Measurements from ENCODE around the gene C2CD4B.

C2CD4B gene

DNA sequence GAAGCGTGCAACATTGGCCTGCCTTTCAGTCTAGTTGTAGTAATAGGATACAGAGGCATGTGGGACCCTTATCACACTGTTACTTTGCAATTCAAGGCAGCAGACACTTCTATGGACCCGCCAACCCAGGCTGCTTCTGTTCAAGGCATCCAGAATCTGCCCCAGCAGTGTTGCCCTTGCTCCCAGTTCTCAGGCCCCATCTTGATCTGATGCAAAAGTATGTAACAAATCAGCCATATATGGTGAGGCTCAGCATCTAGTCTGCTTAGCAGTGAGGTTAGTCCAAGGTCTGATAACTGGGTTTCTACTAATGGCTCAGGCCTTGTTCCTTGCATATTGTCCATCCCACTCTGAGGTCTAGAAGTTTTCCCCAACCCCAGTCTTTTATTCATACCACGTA is 17.9 kb downstream of the C2CD4B start:
- no peak for DNase-seq (ENCODE audit: low read depth, low spot score)
- TF ChIP-seq CTCF (IDR thresholded peaks at IDR 0.05; ENCODE audit: insufficient read depth, low read length, missing control alignments) = no peak
- CTCF ChIA-PET = no interaction called here
- POLR2A ChIA-PET = no interaction called here
- no peak overlapping the region for H3K4me3 ChIP-seq (ENCODE audit: low read depth, low read length)

- ChIA-PET CTCF (interaction anchor here (0.7 kb wide), 1 partner anchor 19 kb away, joined by 3 read pairs; no protein-coding TSS in a partner anchor), POLR2A (no interaction called here)
- no peak overlapping the region for H3K4me3 ChIP-seq (ENCODE audit: low read depth, low read length)
- DNase-seq (ENCODE audit: low read depth, low spot score) = no peak
- TF ChIP-seq CTCF (IDR thresholded peaks at IDR 0.05; ENCODE audit: insufficient read depth, low read length, missing control alignments) = no peak
Measured at GRCh38 chr15:62145015-62145735, 19.9 kb downstream of the C2CD4B start.

DNA sequence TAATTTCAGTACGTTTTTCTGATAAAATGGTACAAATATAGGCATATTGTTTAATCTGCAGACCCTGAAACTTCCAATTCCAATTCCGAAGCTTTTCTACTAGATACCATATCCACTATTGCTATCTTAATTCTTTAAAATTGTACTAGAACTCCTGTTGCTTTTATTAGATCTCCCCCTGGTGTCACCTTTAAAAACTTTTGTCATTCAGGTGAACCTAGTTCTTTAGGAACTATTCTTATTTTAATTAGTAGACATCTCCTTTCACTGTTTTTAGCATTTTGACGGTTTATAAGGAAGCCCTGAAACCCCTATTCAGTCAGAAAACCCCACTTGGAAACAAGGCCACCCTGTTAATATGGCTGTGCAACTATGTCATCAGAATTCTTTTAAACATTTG is 22.3 kb downstream of the C2CD4B start:
- POLR2A ChIA-PET = no interaction called here
- no peak for TF ChIP-seq CTCF (IDR thresholded peaks at IDR 0.05; ENCODE audit: insufficient read depth, low read length, missing control alignments)
- DNase-seq (ENCODE audit: low read depth, low spot score) = no peak
- CTCF ChIA-PET = interaction anchor here (1.6 kb wide), 1 partner anchor 17 kb away, joined by 4 read pairs; no protein-coding TSS in a partner anchor
- no peak overlapping the region for H3K4me3 ChIP-seq (ENCODE audit: low read depth, low read length)

DNA sequence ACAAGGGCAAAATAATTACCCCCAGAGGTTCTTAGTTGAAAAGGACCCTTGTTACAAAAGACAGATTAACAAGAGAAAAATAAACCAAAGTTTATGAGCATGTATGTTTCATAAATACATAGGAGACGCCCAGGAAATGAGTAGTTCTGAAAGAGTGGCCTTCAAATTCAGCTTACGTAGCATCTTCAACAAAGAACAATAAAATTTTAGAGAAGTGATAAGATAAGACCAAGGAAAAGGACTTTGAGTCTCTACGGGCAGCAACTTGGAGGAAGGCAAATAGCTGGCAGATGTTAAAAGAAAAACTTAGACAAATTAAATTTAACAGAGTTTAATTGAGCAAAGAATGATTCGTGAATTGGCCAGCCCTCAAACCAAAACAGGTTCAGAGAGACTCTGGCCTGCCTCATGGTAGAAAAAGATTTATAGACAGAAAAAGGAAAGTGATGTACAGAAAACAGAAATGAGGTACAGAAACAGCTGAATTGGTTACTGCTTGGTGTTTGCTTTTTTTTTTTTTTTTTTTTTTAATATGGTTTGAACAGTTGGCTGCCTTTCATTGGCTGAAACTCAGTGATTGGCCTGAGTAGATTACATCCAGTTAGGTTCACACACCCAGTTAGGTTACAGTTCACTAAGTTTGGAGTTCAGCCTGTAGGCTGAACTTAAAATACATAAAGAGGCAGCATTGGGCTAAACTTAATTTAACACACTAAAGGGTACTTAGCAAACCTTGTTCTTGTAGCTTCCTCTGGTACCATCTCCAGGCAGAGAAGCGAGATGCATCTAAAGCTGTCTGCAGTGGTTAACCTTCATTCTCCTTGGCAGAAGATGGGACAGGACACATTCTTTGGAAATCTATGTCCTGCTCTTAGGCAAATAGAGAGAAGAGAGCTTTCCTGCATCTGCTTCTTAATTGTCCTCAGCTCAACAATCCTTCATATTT is 23.2 kb downstream of the C2CD4B start:
- ChIA-PET CTCF (interaction anchor here (1.1 to 1.6 kb wide), 2 partner anchors 9 to 17 kb away, joined by 3 to 4 read pairs; no protein-coding TSS in a partner anchor), POLR2A (no interaction called here)
- no peak overlapping the region for H3K4me3 ChIP-seq (ENCODE audit: low read depth, low read length)
- TF ChIP-seq CTCF (IDR thresholded peaks at IDR 0.05; ENCODE audit: insufficient read depth, low read length, missing control alignments) = no peak
- DNase-seq (ENCODE audit: low read depth, low spot score) = no peak

DNA sequence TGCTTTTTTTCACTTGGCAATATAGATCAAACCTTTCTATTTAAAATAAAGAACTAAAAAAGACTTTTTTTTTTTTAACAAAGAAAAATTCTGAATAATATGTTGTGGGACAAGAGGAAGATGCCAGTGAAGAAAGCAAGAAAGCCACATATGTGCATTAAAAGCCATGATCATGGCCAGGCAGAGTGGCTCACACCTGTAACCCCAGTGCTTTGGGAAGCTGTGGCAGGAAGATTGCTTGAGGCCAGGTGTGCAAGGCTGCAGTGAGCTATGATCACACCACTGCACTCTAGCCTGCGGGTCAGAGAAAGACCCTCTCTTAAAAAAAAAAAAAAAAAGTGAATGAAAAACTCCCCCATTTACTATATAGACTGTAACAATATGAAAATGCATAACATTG is 23.9 kb downstream of the C2CD4B start:
- CTCF ChIA-PET = interaction anchor here (1.1 to 1.6 kb wide), 2 partner anchors 9 to 16 kb away, joined by 3 to 4 read pairs; no protein-coding TSS in a partner anchor
- DNase-seq (ENCODE audit: low read depth, low spot score) = no peak
- TF ChIP-seq CTCF (IDR thresholded peaks at IDR 0.05; ENCODE audit: insufficient read depth, low read length, missing control alignments) = no peak
- H3K4me3 ChIP-seq (ENCODE audit: low read depth, low read length) = no peak overlapping the region
- POLR2A ChIA-PET = no interaction called here

DNA sequence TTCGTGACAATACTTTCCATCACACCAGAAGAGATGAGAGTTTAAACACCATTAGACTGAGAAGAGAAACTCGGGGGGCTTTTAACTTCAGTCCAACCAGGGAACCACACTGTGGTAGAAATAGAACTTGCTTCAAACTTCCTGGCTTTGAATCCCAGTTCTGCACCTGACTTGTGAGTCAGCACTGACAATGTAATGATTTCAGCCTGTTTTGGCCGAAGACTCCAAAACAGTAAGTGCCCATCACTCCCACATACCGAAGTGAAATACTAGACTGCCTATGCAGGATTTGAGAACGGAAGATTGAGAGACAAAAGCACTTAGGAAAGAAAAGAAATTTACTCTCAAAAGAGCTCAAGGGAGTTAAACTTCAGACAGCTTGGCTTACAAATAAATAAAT is 27.0 kb downstream of the C2CD4B start:
- POLR2A ChIA-PET = no interaction called here
- TF ChIP-seq CTCF (IDR thresholded peaks at IDR 0.05; ENCODE audit: insufficient read depth, low read length, missing control alignments) = no peak
- DNase-seq (ENCODE audit: low read depth, low spot score) = no peak
- CTCF ChIA-PET = no interaction called here
- H3K4me3 ChIP-seq (ENCODE audit: low read depth, low read length) = no peak overlapping the region

Measured in AG04449 (cell line).